ENCODE results near the gene MGMT. TPM values are rescaled to one million over a fixed set of nuclear protein-coding genes. Genes with fewer than 3 reads are reported as not detected.

The MGMT gene
- total and polyA plus RNA-seq, 2 experiments from 2014 or later: 19.3 to 21.9 TPM

DNA sequence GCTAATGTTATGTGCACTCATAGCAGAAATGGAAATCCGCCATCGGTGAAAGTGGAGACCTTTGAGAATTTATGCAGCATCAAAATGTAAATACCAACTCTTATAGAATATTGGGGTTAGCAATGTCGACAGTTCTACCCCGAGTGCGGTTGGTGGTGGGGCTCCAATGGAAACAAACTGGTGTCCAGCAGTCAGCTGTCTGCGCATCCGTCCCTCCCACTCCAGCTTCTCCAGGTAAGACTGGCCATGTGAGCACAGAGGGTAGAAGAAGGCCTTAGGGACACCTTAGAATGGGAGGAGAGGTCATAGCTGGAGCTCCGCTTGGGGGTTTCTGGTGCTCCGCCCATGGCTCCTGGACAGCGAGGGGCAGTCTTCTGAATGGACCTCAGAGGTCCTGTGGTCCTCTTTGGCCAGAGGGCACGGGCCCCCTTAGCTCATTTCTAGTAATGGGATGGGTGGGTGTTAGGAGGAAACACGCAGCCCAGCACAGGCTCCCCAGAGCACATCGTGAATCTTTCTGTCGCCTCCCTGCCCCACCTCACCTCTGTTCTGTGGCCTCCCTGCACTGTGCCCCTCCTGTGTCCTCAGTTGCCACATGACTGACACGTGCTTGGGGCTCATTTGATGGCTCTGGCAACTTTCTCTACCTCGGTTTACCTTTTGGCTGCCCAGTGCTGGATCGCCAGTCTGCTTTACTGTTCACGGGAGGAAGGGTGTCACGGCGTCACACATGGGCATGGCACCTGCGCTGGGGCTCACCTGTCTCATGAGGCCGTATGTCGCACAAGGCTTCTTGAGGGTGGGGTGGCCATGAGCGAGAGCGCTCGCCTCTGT, 50.0 kb downstream of the MGMT start:
- TF ChIP-seq STAT1 (IDR thresholded peaks at IDR 0.05; ENCODE audit: unreplicated experiment) (no peak), EZH2 (IDR thresholded peaks at IDR 0.05; ENCODE audit: low read depth, unreplicated experiment) (no peak), JUNB (IDR thresholded peaks at IDR 0.05; ENCODE audit: unreplicated experiment) (no peak), CREB1 (CRISPR knock-in tag; IDR thresholded peaks at IDR 0.05; ENCODE audit: low read depth) (no peak)
- TF ChIP-seq, protein P1, sequence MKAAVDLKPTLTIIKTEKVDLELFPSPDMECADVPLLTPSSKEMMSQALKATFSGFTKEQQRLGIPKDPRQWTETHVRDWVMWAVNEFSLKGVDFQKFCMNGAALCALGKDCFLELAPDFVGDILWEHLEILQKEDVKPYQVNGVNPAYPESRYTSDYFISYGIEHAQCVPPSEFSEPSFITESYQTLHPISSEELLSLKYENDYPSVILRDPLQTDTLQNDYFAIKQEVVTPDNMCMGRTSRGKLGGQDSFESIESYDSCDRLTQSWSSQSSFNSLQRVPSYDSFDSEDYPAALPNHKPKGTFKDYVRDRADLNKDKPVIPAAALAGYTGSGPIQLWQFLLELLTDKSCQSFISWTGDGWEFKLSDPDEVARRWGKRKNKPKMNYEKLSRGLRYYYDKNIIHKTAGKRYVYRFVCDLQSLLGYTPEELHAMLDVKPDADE (IDR thresholded peaks at IDR 0.05): no peak
- TF ChIP-seq, protein P2, sequence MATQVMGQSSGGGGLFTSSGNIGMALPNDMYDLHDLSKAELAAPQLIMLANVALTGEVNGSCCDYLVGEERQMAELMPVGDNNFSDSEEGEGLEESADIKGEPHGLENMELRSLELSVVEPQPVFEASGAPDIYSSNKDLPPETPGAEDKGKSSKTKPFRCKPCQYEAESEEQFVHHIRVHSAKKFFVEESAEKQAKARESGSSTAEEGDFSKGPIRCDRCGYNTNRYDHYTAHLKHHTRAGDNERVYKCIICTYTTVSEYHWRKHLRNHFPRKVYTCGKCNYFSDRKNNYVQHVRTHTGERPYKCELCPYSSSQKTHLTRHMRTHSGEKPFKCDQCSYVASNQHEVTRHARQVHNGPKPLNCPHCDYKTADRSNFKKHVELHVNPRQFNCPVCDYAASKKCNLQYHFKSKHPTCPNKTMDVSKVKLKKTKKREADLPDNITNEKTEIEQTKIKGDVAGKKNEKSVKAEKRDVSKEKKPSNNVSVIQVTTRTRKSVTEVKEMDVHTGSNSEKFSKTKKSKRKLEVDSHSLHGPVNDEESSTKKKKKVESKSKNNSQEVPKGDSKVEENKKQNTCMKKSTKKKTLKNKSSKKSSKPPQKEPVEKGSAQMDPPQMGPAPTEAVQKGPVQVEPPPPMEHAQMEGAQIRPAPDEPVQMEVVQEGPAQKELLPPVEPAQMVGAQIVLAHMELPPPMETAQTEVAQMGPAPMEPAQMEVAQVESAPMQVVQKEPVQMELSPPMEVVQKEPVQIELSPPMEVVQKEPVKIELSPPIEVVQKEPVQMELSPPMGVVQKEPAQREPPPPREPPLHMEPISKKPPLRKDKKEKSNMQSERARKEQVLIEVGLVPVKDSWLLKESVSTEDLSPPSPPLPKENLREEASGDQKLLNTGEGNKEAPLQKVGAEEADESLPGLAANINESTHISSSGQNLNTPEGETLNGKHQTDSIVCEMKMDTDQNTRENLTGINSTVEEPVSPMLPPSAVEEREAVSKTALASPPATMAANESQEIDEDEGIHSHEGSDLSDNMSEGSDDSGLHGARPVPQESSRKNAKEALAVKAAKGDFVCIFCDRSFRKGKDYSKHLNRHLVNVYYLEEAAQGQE (IDR thresholded peaks at IDR 0.05; ENCODE audit: unreplicated experiment): no peak
- H3K4me1 ChIP-seq (ENCODE audit: insufficient read depth): no peaks in the 10 kb centered on the region; the same call in 1 of the 2 replicates
- H3K4me3 ChIP-seq: no peak overlapping the region
- peaks cover 18% of the 10 kb centered on the region for H3K27me3 Mint-ChIP-seq (ENCODE audit: insufficient read depth, low read depth, poor library complexity)
- H4K20me1 ChIP-seq (replicated peaks; ENCODE audit: insufficient read depth): no peaks in the 10 kb centered on the region
- H3K27ac Mint-ChIP-seq: no peak overlapping the region
- H3K36me3 Mint-ChIP-seq (ENCODE audit: low read depth): peaks cover 19% of the 10 kb centered on the region; the same call in 2 of the 3 replicates
- H3K4me1 Mint-ChIP-seq: peaks cover 16% of the 10 kb centered on the region
- H3K27ac ChIP-seq (ENCODE audit: low read depth): no peak overlapping the region
- no peak overlapping the region for H2AFZ ChIP-seq
- H3K4me2 ChIP-seq: no peak overlapping the region
- no peak overlapping the region for H3K4me3 Mint-ChIP-seq
- DNase-seq (ENCODE audit: low spot score) (no peak), ATAC-seq (no peak)
- H3K9me3 Mint-ChIP-seq: peaks cover 30% of the 10 kb centered on the region
- peaks cover 7% of the 10 kb centered on the region; the same call in 1 of the 2 replicates for H3K79me2 ChIP-seq (replicated peaks; ENCODE audit: insufficient read depth)
- no peaks in the 10 kb centered on the region for H3K9me2 ChIP-seq (ENCODE audit: insufficient read depth)
- no peaks in the 10 kb centered on the region for H3F3A ChIP-seq (replicated peaks; ENCODE audit: low read depth)
- no peaks in the 10 kb centered on the region for H3K27me3 ChIP-seq (ENCODE audit: insufficient read depth)
- H3K36me3 ChIP-seq (ENCODE audit: insufficient read depth): no peaks in the 10 kb centered on the region

DNA sequence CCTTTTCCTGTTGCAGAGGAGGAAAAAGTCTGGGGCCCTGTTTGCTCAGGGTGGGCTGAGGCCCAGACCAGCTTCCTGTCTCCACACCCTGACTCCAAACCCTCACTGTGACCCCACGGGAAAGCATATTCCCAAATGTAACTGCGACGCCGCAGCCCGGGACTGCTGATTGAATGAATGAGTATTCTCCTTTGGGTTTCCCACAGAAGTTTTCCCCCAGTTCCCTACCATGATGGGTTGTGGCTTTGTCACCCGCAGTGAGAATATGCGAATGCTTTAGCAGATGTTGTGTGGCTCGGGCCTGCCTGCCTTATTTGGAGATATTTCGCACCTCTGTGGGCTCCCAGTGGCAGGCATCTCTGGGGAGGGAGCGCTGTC, 50.6 kb downstream of the MGMT start:
- H3K36me3 Mint-ChIP-seq (ENCODE audit: low read depth): peaks cover 19% of the 10 kb centered on the region; the same call in 2 of the 3 replicates
- H3K79me2 ChIP-seq (replicated peaks; ENCODE audit: insufficient read depth): peaks cover 7% of the 10 kb centered on the region; the same call in 1 of the 2 replicates
- no peak for DNase-seq (ENCODE audit: low spot score)
- no peak overlapping the region for H2AFZ ChIP-seq
- no peak for ATAC-seq
- H3K4me3 ChIP-seq: no peak overlapping the region
- H3K36me3 ChIP-seq (ENCODE audit: insufficient read depth): no peaks in the 10 kb centered on the region
- H3K27ac ChIP-seq (ENCODE audit: low read depth): no peak overlapping the region
- no peak overlapping the region for H3K27ac Mint-ChIP-seq
- H3F3A ChIP-seq (replicated peaks; ENCODE audit: low read depth): no peaks in the 10 kb centered on the region
- no peaks in the 10 kb centered on the region for H4K20me1 ChIP-seq (replicated peaks; ENCODE audit: insufficient read depth)
- H3K4me1 Mint-ChIP-seq: peaks cover 22% of the 10 kb centered on the region
- H3K4me3 Mint-ChIP-seq: no peak overlapping the region
- H3K4me2 ChIP-seq: no peak overlapping the region
- H3K27me3 ChIP-seq (ENCODE audit: insufficient read depth): no peaks in the 10 kb centered on the region
- H3K9me2 ChIP-seq (ENCODE audit: insufficient read depth): no peaks in the 10 kb centered on the region
- H3K4me1 ChIP-seq (ENCODE audit: insufficient read depth): no peaks in the 10 kb centered on the region; the same call in 1 of the 2 replicates
- peaks cover 23% of the 10 kb centered on the region for H3K27me3 Mint-ChIP-seq (ENCODE audit: insufficient read depth, low read depth, poor library complexity)
- H3K9me3 Mint-ChIP-seq: peaks cover 30% of the 10 kb centered on the region
- TF ChIP-seq, protein P2 (IDR thresholded peaks at IDR 0.05; ENCODE audit: unreplicated experiment): no peak
- TF ChIP-seq POLR2AphosphoS5 (IDR thresholded peaks at IDR 0.05; ENCODE audit: low read depth): no peak
